Measurements from ENCODE around the gene CCDC142.
"Not testable (repeated sequence)": the region's sequence is repeated elsewhere in the genome, so short reads cannot be mapped to it uniquely, and the experiment has no call there.

Gene CCDC142

DNA sequence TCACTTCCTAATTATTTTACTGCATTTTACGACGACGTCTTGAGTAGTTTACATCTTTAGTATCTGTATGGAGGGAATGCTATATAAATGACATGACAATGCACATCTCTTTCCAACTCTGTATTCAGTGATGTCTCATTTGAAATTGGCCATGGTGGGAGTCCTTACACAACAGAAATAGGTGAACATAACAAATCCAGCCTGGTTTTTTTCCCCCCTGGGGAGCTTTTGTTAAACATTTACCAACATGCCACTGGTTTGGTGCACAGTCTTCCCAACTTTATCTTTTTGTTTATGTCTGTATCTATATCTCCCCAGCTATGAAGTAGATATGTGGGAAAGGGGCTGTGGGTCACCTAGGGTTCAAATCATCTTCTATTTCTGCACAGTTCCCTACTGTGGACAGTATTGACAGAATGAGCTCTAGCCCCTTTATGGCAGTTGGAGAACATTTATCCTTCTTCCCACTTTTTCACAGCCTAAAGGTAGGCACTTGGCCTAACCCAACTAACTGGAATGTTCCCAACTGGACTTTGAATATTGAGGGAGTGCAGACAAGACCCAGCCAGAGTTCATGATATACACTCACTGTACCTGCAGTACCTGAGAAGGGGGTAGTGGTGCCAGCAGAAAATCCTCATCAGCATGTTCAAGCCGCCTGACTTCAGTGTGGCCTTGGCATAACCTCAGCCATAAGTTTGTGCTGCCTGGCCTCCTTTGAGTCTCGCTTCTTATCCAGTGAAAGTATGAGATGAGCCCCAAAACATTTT, 35.4 kb downstream of the CCDC142 start:
- Histone ChIP-seq H3F3A (ENCODE audit: control insufficient read depth, insufficient read depth) (peaks cover 1% of the 10 kb centered on the region; the same call in 1 of the 2 replicates), H3K4me1 (ENCODE audit: control insufficient read depth, low read length) (peaks cover 16% of the 10 kb centered on the region), H3K79me2 (ENCODE audit: control insufficient read depth, low read length) (no peaks in the 10 kb centered on the region), H3K9me2 (replicated peaks; ENCODE audit: control insufficient read depth, low read length) (no peaks in the 10 kb centered on the region), H3K4me3 (ENCODE audit: low read length) (no peak overlapping the region), H3K27me3 (ENCODE audit: control insufficient read depth, low read length) (peaks cover 15% of the 10 kb centered on the region), H3K9me3 (ENCODE audit: control insufficient read depth, insufficient read depth, low read length) (no peaks in the 10 kb centered on the region), H4K20me1 (ENCODE audit: control insufficient read depth, insufficient read depth, low read depth, low read length) (no peaks in the 10 kb centered on the region), H3K27ac (ENCODE audit: low read depth, low read length) (no peak overlapping the region), H3K36me3 (ENCODE audit: control insufficient read depth, low read length) (no peaks in the 10 kb centered on the region), H3K4me2 (ENCODE audit: low read length) (no peak overlapping the region)
- TF ChIP-seq, protein P1, sequence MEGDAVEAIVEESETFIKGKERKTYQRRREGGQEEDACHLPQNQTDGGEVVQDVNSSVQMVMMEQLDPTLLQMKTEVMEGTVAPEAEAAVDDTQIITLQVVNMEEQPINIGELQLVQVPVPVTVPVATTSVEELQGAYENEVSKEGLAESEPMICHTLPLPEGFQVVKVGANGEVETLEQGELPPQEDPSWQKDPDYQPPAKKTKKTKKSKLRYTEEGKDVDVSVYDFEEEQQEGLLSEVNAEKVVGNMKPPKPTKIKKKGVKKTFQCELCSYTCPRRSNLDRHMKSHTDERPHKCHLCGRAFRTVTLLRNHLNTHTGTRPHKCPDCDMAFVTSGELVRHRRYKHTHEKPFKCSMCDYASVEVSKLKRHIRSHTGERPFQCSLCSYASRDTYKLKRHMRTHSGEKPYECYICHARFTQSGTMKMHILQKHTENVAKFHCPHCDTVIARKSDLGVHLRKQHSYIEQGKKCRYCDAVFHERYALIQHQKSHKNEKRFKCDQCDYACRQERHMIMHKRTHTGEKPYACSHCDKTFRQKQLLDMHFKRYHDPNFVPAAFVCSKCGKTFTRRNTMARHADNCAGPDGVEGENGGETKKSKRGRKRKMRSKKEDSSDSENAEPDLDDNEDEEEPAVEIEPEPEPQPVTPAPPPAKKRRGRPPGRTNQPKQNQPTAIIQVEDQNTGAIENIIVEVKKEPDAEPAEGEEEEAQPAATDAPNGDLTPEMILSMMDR (IDR thresholded peaks at IDR 0.05; ENCODE audit: low read depth, low read length, poor library complexity, severe bottlenecking): no peak
- no peak for TF ChIP-seq EZH2phosphoT487 (IDR thresholded peaks at IDR 0.05; ENCODE audit: borderline replicate concordance, low read length)

- Histone ChIP-seq H3K27ac (ENCODE audit: low read depth, low read length) (no peak overlapping the region), H3K9me2 (replicated peaks; ENCODE audit: control insufficient read depth, low read length) (no peaks in the 10 kb centered on the region), H3K9me3 (ENCODE audit: control insufficient read depth, insufficient read depth, low read length) (no peaks in the 10 kb centered on the region), H4K20me1 (ENCODE audit: control insufficient read depth, insufficient read depth, low read depth, low read length) (no peaks in the 10 kb centered on the region), H3K4me2 (ENCODE audit: low read length) (peak overlapping the region; percentile 33), H3K79me2 (ENCODE audit: control insufficient read depth, low read length) (no peaks in the 10 kb centered on the region), H3K36me3 (ENCODE audit: control insufficient read depth, low read length) (no peaks in the 10 kb centered on the region), H3F3A (ENCODE audit: control insufficient read depth, insufficient read depth) (no peaks in the 10 kb centered on the region), H3K27me3 (ENCODE audit: control insufficient read depth, low read length) (peaks cover 31% of the 10 kb centered on the region), H3K4me1 (ENCODE audit: control insufficient read depth, low read length) (peaks cover 30% of the 10 kb centered on the region), H3K4me3 (ENCODE audit: low read length) (peak overlapping the region; percentile 16; the same call in 1 of the 2 replicates)
- TF ChIP-seq, protein P1 (IDR thresholded peaks at IDR 0.05; ENCODE audit: low read depth, low read length, poor library complexity, severe bottlenecking): no peak
- TF ChIP-seq EZH2phosphoT487 (IDR thresholded peaks at IDR 0.05; ENCODE audit: borderline replicate concordance, low read length): no peak
Observed at GRCh38 chr2:74444498-74445318, 38.1 kb downstream of the CCDC142 start.

GRCh38 chr2:74442483-74443297, 40.1 kb downstream of the CCDC142 start:
- H3K36me3 ChIP-seq (ENCODE audit: control insufficient read depth, low read length); H4K20me1 ChIP-seq (ENCODE audit: control insufficient read depth, insufficient read depth, low read depth, low read length); H3K9me3 ChIP-seq (ENCODE audit: control insufficient read depth, insufficient read depth, low read length); H3K4me2 ChIP-seq (ENCODE audit: low read length); H3K9me2 ChIP-seq (replicated peaks; ENCODE audit: control insufficient read depth, low read length); H3K79me2 ChIP-seq (ENCODE audit: control insufficient read depth, low read length); H3F3A ChIP-seq (ENCODE audit: control insufficient read depth, insufficient read depth); H3K27ac ChIP-seq (ENCODE audit: low read depth, low read length); H3K4me3 ChIP-seq (ENCODE audit: low read length): not testable (repeated sequence)
- peaks cover 37% of the 10 kb centered on the region for H3K4me1 ChIP-seq (ENCODE audit: control insufficient read depth, low read length)
- H3K27me3 ChIP-seq (ENCODE audit: control insufficient read depth, low read length): peaks cover 31% of the 10 kb centered on the region

All from DOHH2 (cell line).